Measurements from ENCODE around the gene SERPINA3. TPM values are rescaled to one million over a fixed set of nuclear protein-coding genes. Genes with fewer than 3 reads are reported as not detected.
A peak's percentile ranks its signal among the peaks of the same experiment; 100 is the strongest.

The SERPINA3 gene
- total and polyA plus RNA-seq, 2 of the 8 experiments (the other 6 are each of a cell fraction or from before 2014, with no cell fraction given): not detected

GRCh38 chr14:94615823-94616570 lies 3.8 kb downstream of the SERPINA3 start:
- Histone ChIP-seq H2BK12ac (ENCODE audit: low read depth, low read length) (no peak overlapping the region), H3K9me3 (ENCODE audit: insufficient read depth in 2 of 2, low read depth in 1 of 2, low read length in 1 of 2) (peaks cover 14 to 28% of the 10 kb centered on the region in 2 experiments), H3K4me2 (ENCODE audit: insufficient read depth in 1 of 2, low read depth in 2 of 2, low read length in 2 of 2) (no peak overlapping the region), H2BK20ac (ENCODE audit: low read length) (no peak overlapping the region), H2AK5ac (ENCODE audit: low read depth, low read length) (no peak overlapping the region), H3K4ac (replicated peaks; ENCODE audit: insufficient read length, low read depth, low read length) (no peak overlapping the region), H3K27me3 (replicated peaks in 1 of 4; ENCODE audit: control insufficient read depth in 3 of 4, extremely low read depth in 1 of 4, insufficient read depth in 3 of 4, low read length in 3 of 4) (no peaks in the 10 kb centered on the region), H2BK120ac (replicated peaks; ENCODE audit: low read depth, low read length) (no peak overlapping the region), H3K56ac (replicated peaks; ENCODE audit: insufficient read length, low read depth, low read length) (no peak overlapping the region), H2BK15ac (ENCODE audit: low read length) (no peak overlapping the region), H3K14ac (ENCODE audit: insufficient read length) (no peak overlapping the region), H3K79me1 (ENCODE audit: low read depth, low read length) (no peaks in the 10 kb centered on the region), H4K8ac (ENCODE audit: extremely low read depth, insufficient read depth, low read length) (no peak overlapping the region), H3K23ac (ENCODE audit: insufficient read length) (no peak overlapping the region), H2AFZ (ENCODE audit: low read length) (peak overlapping the region; percentile 32; the same call in 1 of the 2 replicates), H3K4me3 (ENCODE audit: extremely low read depth in 1 of 4, insufficient read depth in 2 of 4, low read depth in 3 of 4, low read length in 4 of 4) (no peak overlapping the region), H2BK5ac (ENCODE audit: low read depth, low read length) (no peak overlapping the region), H3K4me1 (replicated peaks in 1 of 4; ENCODE audit: control insufficient read depth in 3 of 4, insufficient read depth in 4 of 4, low read length in 3 of 4) (no peaks in the 10 kb centered on the region; a peak in 1 of 7 replicates), H3K23me2 (ENCODE audit: low read depth, low read length) (no peaks in the 10 kb centered on the region), H4K20me1 (replicated peaks in 1 of 2; ENCODE audit: control insufficient read depth in 1 of 2, insufficient read depth in 2 of 2, low read length in 2 of 2) (no peaks in the 10 kb centered on the region), H4K5ac (ENCODE audit: insufficient read length, low read depth, low read length) (no peak overlapping the region), H3K27ac (ENCODE audit: low read depth, low read length) (no peak overlapping the region), H3K79me2 (ENCODE audit: control insufficient read depth in 1 of 2, insufficient read depth in 2 of 2, low read length in 2 of 2) (no peaks in the 10 kb centered on the region), H3K9ac (replicated peaks in 1 of 4; ENCODE audit: extremely low read depth in 1 of 4, low read depth in 3 of 4, low read length in 3 of 4) (no peak overlapping the region; a peak in 1 of 7 replicates), H3K36me3 (ENCODE audit: control insufficient read depth in 2 of 4, insufficient read depth in 4 of 4, low read length in 3 of 4) (0 out of 8 replicates have a peak, but pooled peaks cover 0 to 2% (median 0%) of the 10 kb centered on the region in 4 experiments), H4K91ac (replicated peaks; ENCODE audit: insufficient read length, low read length) (no peak overlapping the region), H3K18ac (ENCODE audit: extremely low read depth, low read length) (no peak overlapping the region)
- CTCF ChIA-PET (ENCODE audit: partially characterized antibody): no interaction called here
- DNase-seq (ENCODE audit: low read depth in 1 of 2, low spot score in 2 of 2) (no peak), FAIRE-seq (no peak)
- 87% methylated on average over 8 of the region's 8 CpGs; no CpG with 5 or more reads in 1 of the 2 experiments for WGBS, 2 experiments (ENCODE audit: extremely low coverage in 1 of 2, insufficient coverage in 1 of 2, insufficient read length in 1 of 2, insufficient replicate concordance in 2 of 2, low coverage in 1 of 2, low lambda C conversion rate in 2 of 2, missing lambda C conversion rate in 1 of 2)
- POLR2A ChIA-PET (ENCODE audit: partially characterized antibody): no interaction called here
- TF ChIP-seq NANOG (IDR thresholded peaks at IDR 0.05; ENCODE audit: insufficient read depth, low read depth, low read length, poor library complexity, severe bottlenecking): no peak
- TF ChIP-seq CBX5 (IDR thresholded peaks at IDR 0.05; ENCODE audit: low read depth, low read length): no peak
- no peak for TF ChIP-seq TAF7 (optimal IDR thresholded peaks at IDR 0.05; ENCODE audit: borderline replicate concordance, low read depth, low read length)
- TF ChIP-seq HDAC6 (IDR thresholded peaks at IDR 0.05; ENCODE audit: low read depth, low read length): no peak
- no peak for TF ChIP-seq KDM5A (IDR thresholded peaks at IDR 0.05; ENCODE audit: low read length)
- no peak for TF ChIP-seq PHF8 (conservative IDR thresholded peaks at IDR 0.05; ENCODE audit: low read depth, low read length)
- TF ChIP-seq POLR2A (IDR thresholded peaks at IDR 0.05; ENCODE audit: control extremely low read depth in 1 of 2, low read depth in 2 of 2, low read length in 2 of 2): no peak
- TF ChIP-seq JUN (IDR thresholded peaks at IDR 0.05; ENCODE audit: low read depth, low read length): no peak
- TF ChIP-seq SAP30 (IDR thresholded peaks at IDR 0.05; ENCODE audit: insufficient read depth, insufficient replicate concordance, low read length): no peak
- no peak for TF ChIP-seq KDM1A (IDR thresholded peaks at IDR 0.05; ENCODE audit: borderline replicate concordance, low read length)
- TF ChIP-seq, protein P1, sequence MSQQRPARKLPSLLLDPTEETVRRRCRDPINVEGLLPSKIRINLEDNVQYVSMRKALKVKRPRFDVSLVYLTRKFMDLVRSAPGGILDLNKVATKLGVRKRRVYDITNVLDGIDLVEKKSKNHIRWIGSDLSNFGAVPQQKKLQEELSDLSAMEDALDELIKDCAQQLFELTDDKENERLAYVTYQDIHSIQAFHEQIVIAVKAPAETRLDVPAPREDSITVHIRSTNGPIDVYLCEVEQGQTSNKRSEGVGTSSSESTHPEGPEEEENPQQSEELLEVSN (IDR thresholded peaks at IDR 0.05): no peak
- no peak for TF ChIP-seq CREB1 (IDR thresholded peaks at IDR 0.05)
- no peak for TF ChIP-seq POU5F1 (IDR thresholded peaks at IDR 0.05; ENCODE audit: low read depth, low read length)
